HepG2 (cell line): ENCODE data around the gene NOTUM. TPM values are rescaled to one million over a fixed set of nuclear protein-coding genes. Genes with fewer than 3 reads are reported as not detected.
A peak's percentile ranks its signal among the peaks of the same experiment; 100 is the strongest.

Source experiments
- ADNP ChIP-seq: sonication (generic); formaldehyde crosslinking; IDR thresholded peaks from 2 replicates; pipeline ENCODE4 v1.4.0; 2020; ENCODE audit warnings: missing genetic modification reagents
- AGO2 ChIP-seq: fragments of 200-400 bp; formaldehyde crosslinking; optimal IDR thresholded peaks from 2 replicates; pipeline ENCODE3; 2017; ENCODE audit warnings: mild to moderate bottlenecking, low read depth, low read length, moderate library complexity
- AHDC1 ChIP-seq: sonication (generic); formaldehyde crosslinking; IDR thresholded peaks from 2 replicates; pipeline ENCODE4 v1.5.1; 2020; ENCODE audit warnings: mild to moderate bottlenecking, missing genetic modification reagents, borderline replicate concordance
- ARHGAP35 ChIP-seq: sonication (generic); formaldehyde crosslinking; IDR thresholded peaks from 2 replicates; pipeline ENCODE4 v1.9.0; 2022; ENCODE audit warnings: mild to moderate bottlenecking, inconsistent platforms, moderate library complexity, missing genetic modification reagents, borderline replicate concordance
- ELF4 ChIP-seq: sonication (generic); formaldehyde crosslinking; IDR thresholded peaks from 2 replicates; pipeline ENCODE4 v1.5.0; 2020; ENCODE audit warnings: missing genetic modification reagents, mild to moderate bottlenecking, moderate library complexity, borderline replicate concordance
- FOSL1 ChIP-seq: sonication (generic); formaldehyde crosslinking; IDR thresholded peaks from 2 replicates; pipeline ENCODE4 v1.9.0; 2021; ENCODE audit warnings: missing genetic modification reagents, borderline replicate concordance
- HIVEP1 ChIP-seq: sonication (generic); formaldehyde crosslinking; IDR thresholded peaks from 2 replicates; pipeline ENCODE4 v1.4.0; 2020; ENCODE audit warnings: mild to moderate bottlenecking, missing genetic modification reagents
- KLF15 ChIP-seq: sonication (generic); formaldehyde crosslinking; IDR thresholded peaks from 2 replicates; pipeline ENCODE4 v1.8.1; 2023; ENCODE audit warnings: borderline replicate concordance, mild to moderate bottlenecking, inconsistent platforms, missing genetic modification reagents, mixed read lengths
- MAZ ChIP-seq, 2 experiments: sonication (generic) in 1 of 2; formaldehyde crosslinking in 1 of 2; IDR thresholded peaks; 2 replicates each; pipeline versions ENCODE4 v1.5.0 to v1.6.1; 2012 to 2020; ENCODE audit warnings: low read depth in 2 of 2, mild to moderate bottlenecking in 2 of 2, borderline replicate concordance in 1 of 2, improper control_type of control experiment in 1 of 2, low read length in 1 of 2, missing genetic modification reagents in 1 of 2, moderate library complexity in 1 of 2
- MLXIP ChIP-seq: sonication (generic); formaldehyde crosslinking; IDR thresholded peaks from 2 replicates; pipeline ENCODE4 v1.9.0; 2021; ENCODE audit warnings: missing genetic modification reagents, borderline replicate concordance
- NR3C1 ChIP-seq: sonication (generic); formaldehyde crosslinking; IDR thresholded peaks from 2 replicates; pipeline ENCODE4 v1.4.0; 2020; ENCODE audit warnings: missing genetic modification reagents
- SNAPC5 ChIP-seq: sonication (generic); formaldehyde crosslinking; IDR thresholded peaks from 2 replicates; pipeline ENCODE4 v1.8.1; 2023; ENCODE audit warnings: mild to moderate bottlenecking, missing genetic modification reagents, borderline replicate concordance
- ZBTB7A ChIP-seq: sonication (generic); formaldehyde crosslinking; IDR thresholded peaks from 2 replicates; pipeline ENCODE4 v1.8.0; 2022; ENCODE audit warnings: mild to moderate bottlenecking, missing genetic modification reagents
- ZEB1 ChIP-seq: IDR thresholded peaks from 2 replicates; pipeline ENCODE4 v1.6.1; 2012; ENCODE audit warnings: mild to moderate bottlenecking, low read depth, inconsistent platforms; ENCODE audit not compliant: insufficient replicate concordance
- ZFX ChIP-seq: sonication (generic); formaldehyde crosslinking; IDR thresholded peaks from 2 replicates; pipeline ENCODE4 v1.4.0; 2020; ENCODE audit warnings: mild to moderate bottlenecking, low read depth, missing genetic modification reagents, moderate library complexity
- ZNF543 ChIP-seq: sonication (generic); formaldehyde crosslinking; IDR thresholded peaks from 2 replicates; pipeline ENCODE4 v1.4.0; 2020; ENCODE audit warnings: mild to moderate bottlenecking, missing genetic modification reagents
- ZNF563 ChIP-seq: sonication (generic); formaldehyde crosslinking; IDR thresholded peaks from 2 replicates; pipeline ENCODE4 v1.8.0; 2022; ENCODE audit warnings: mild to moderate bottlenecking, moderate library complexity, missing genetic modification reagents
- ZNF567 ChIP-seq: sonication (generic); formaldehyde crosslinking; IDR thresholded peaks from 2 replicates; pipeline ENCODE4 v1.8.1; 2023; ENCODE audit warnings: mild to moderate bottlenecking, missing genetic modification reagents, borderline replicate concordance
- polyA plus RNA-seq, 8 experiments: library from polyadenylated mRNA; depleted of rRNA in 3 of 8; stranded (reverse) in 7 of 8; unstranded in 1 of 8; fragments of >200 nt; fragmentation: Illumina TruSeq in 4 of 8; extraction: Trizol in 4 of 8; gene quantifications; 2 replicates each; pipeline versions ENCODE4 v1.2.1 to v1.2.3, GENCODE V29; 2011 to 2016; ENCODE audit warnings: low read depth in 4 of 8, missing spikeins in 1 of 8, mixed read lengths in 1 of 8; ENCODE audit not compliant: insufficient read depth in 1 of 8
- total RNA-seq, 5 experiments: library from RNA; depleted of rRNA; stranded (reverse); fragments of >200 nt; fragmentation: Illumina TruSeq; extraction: Trizol; gene quantifications; 2 replicates each; pipeline ENCODE4 v1.2.3, GENCODE V29; 2016; ENCODE audit warnings: low read depth in 1 of 5

NOTUM gene
- total and polyA plus RNA-seq, 2 of the 13 experiments (the other 11 are each of a cell fraction or from before 2014, with no cell fraction given): 150 to 160 TPM

GRCh38 chr17:81911277-81911961 lies 49.6 kb downstream of the NOTUM start, which contains the start of gene PCYT2 (continued):
- TF ChIP-seq ZBTB7A (CRISPR knock-in tag) (no peak), HIVEP1 (CRISPR knock-in tag) (no peak), ZNF543 (no peak), MAZ (IDR thresholded peaks at IDR 0.05; ENCODE audit: borderline replicate concordance, low read depth, low read length) (peak; percentile 78), MAZ (CRISPR knock-in tag; IDR thresholded peaks at IDR 0.05; ENCODE audit: low read depth) (no peak), ZEB1 (peak; percentile 98), ZNF567 (CRISPR knock-in tag) (no peak), NR3C1 (no peak), ZFX (no peak), ELF4 (CRISPR knock-in tag) (no peak), AGO2 (peak; percentile 87), KLF15 (0 out of 2 replicates have a peak, but pooled peaks have one; percentile 23), ADNP (CRISPR knock-in tag) (no peak), SNAPC5 (CRISPR knock-in tag) (no peak), AHDC1 (CRISPR knock-in tag) (no peak), ZNF563 (CRISPR knock-in tag) (no peak), MLXIP (no peak), ARHGAP35 (CRISPR knock-in tag) (no peak), FOSL1 (CRISPR knock-in tag) (no peak)
